Globus pallidus (tissue), 1 donor: ENCODE measurements around the gene CKAP2.
"Not testable (repeated sequence)": the region's sequence is repeated elsewhere in the genome, so short reads cannot be mapped to it uniquely, and the experiment has no call there.

Source experiments
- DNase-seq: peaks from one replicate; pipeline ENCODE4 v3.0.0-alpha.2; 2015; ENCODE audit warnings: low spot score

Gene CKAP2

GRCh38 chr13:52452470-52452869, 2.8 kb upstream of the CKAP2 start:
- no peak for DNase-seq

GRCh38 chr13:52454459-52454819, 839 bp upstream of the CKAP2 start:
- DNase-seq, result no peak

- peak; percentile 39 for DNase-seq
Observed at GRCh38 chr13:52455677-52456041, 381 bp downstream of the CKAP2 start.

GRCh38 chr13:52459668-52460067, 4.4 kb downstream of the CKAP2 start:
- no peak for DNase-seq

- no peak for DNase-seq
Observed at GRCh38 chr13:52461265-52461664, 6.0 kb downstream of the CKAP2 start.

- DNase-seq, result no peak
Observed at GRCh38 chr13:52463526-52463925, 8.2 kb downstream of the CKAP2 start.

GRCh38 chr13:52468487-52468886, 13.2 kb downstream of the CKAP2 start:
- not testable (repeated sequence) for DNase-seq

- DNase-seq, result not testable (repeated sequence)
Observed at GRCh38 chr13:52480677-52481428, 25.6 kb downstream of the CKAP2 start.

GRCh38 chr13:52487078-52487477, 31.8 kb downstream of the CKAP2 start:
- not testable (repeated sequence) for DNase-seq

GRCh38 chr13:52488763-52489162, 33.5 kb downstream of the CKAP2 start:
- DNase-seq, result not testable (repeated sequence)

- DNase-seq, result not testable (repeated sequence)
Observed at GRCh38 chr13:52491015-52491414, 35.7 kb downstream of the CKAP2 start.

GRCh38 chr13:52494241-52494640, 39.0 kb downstream of the CKAP2 start:
- DNase-seq, result not testable (repeated sequence)

- not testable (repeated sequence) for DNase-seq
Observed at GRCh38 chr13:52497979-52498378, 42.7 kb downstream of the CKAP2 start.

- not testable (repeated sequence) for DNase-seq
Observed at GRCh38 chr13:52502277-52502676, 47.0 kb downstream of the CKAP2 start.

GRCh38 chr13:52505843-52506242, 50.6 kb downstream of the CKAP2 start:
- not testable (repeated sequence) for DNase-seq

- not testable (repeated sequence) for DNase-seq
Observed at GRCh38 chr13:52509532-52509931, 54.3 kb downstream of the CKAP2 start.

GRCh38 chr13:52510221-52510797, 55.0 kb downstream of the CKAP2 start:
- not testable (repeated sequence) for DNase-seq

- DNase-seq, result not testable (repeated sequence)
Observed at GRCh38 chr13:52511598-52511997, 56.3 kb downstream of the CKAP2 start.

- DNase-seq, result not testable (repeated sequence)
Observed at GRCh38 chr13:52513957-52514596, 58.8 kb downstream of the CKAP2 start.

- not testable (repeated sequence) for DNase-seq
Observed at GRCh38 chr13:52523323-52523722, 68.0 kb downstream of the CKAP2 start.
